NCI-H526 (cell line): ENCODE measurements around the gene EVA1B.

ENCODE experiments used
- DNase-seq, 2 experiments: peaks; one replicate each; lab custom pipeline; 2025; lab: John Stamatoyannopoulos, UW

The EVA1B gene

DNA sequence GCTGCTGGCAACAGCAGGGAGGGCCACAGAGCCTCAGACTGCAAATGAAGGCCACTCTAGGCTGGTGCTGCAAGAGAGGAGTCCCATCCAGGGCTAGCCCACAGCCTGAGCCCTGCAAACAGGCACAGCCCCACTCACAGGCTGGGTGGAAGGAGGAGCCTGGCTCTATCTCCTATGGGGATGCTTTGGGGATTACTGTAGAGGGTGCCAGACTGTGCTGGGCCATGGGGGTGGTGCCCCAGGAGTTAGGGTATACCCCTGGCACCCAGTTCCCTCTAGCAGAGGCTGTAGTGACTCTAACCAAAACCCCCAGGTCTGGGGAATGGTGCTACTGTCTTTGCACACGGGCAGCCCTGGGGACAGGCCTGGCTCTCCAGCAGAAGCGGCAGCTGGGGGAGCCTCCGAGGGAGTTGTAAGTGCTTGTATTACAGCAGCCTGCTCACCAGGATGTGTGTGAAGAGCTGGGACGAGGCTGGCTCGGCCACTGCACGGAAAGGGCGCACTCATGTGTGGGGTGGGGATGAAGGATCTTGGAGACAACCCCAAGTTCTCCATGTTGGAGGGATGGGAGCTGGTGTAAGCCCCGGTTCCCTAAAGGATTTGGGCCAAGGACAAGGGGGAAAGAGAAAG, 23.4 kb upstream of the EVA1B start:
- no peak for DNase-seq

DNA sequence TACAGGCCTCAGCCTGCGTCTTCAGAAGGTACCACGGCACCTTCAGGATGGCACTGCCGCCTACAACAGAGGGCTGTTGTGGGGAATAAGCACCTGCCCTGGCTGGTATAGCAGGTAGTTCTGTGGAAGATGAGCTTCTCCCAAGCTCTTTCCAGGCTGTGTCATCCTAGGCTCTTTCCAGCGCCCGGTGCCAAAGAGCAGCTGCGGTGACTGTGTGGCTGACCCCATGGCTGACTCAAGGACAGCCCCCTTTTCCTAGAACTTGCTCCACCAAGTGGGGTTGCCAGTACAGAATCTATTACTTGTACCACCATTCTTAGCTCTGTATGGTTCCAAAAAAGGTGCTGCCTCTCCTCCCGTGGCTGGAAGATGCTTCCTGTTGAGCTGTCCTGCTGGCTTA, 21.9 kb upstream of the EVA1B start:
- DNase-seq: no peak

DNA sequence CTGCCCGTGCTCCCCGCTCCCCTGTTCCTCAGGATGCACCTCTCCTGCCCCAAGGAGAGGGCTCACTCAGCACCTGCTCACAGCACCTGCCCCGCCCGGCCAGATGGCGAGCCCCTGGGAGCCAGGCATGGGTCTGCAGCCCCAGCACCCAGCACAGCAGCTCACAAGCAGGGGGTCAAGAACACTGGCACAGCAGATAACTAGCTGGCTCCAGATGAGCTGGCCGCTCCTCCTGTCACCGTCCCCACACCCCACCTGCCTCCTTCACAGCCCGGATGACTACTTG, 20.9 kb upstream of the EVA1B start:
- DNase-seq: no peak

DNA sequence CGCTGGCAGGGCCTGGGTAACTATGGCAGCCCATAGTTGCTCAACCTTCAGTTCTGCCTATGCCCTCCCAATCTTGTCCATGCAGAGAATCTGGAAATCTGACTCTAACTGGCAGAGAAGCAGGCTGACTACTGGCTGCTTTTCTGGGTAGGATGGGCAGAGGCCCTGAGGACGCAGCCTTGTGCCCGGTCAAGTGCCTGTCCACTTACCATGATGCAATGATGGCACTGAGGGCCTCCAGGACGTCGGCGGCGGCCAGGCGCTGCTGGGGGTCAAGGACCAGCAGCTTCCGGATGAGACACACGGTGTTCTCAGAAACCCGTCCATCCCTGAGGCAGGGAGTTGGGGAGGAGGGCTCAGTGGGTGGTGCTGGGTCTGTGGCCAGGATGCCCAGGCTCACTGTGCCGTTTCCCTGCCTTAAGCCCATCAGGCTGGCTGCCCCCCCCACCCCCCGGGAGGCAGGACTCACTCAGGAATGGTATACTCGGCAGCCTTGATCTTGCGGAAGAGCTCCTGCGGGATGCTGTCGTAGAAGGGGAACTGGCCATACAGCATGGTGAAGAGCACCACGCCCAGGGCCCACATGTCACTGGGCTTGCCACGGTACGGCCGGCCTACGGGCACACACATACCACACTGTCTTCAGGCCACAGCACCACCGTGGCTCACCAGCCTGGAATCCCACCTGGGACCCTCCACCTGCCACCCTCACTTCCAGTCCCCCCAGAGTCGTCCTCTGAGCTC, 20.4 kb upstream of the EVA1B start:
- DNase-seq: no peak

DNA sequence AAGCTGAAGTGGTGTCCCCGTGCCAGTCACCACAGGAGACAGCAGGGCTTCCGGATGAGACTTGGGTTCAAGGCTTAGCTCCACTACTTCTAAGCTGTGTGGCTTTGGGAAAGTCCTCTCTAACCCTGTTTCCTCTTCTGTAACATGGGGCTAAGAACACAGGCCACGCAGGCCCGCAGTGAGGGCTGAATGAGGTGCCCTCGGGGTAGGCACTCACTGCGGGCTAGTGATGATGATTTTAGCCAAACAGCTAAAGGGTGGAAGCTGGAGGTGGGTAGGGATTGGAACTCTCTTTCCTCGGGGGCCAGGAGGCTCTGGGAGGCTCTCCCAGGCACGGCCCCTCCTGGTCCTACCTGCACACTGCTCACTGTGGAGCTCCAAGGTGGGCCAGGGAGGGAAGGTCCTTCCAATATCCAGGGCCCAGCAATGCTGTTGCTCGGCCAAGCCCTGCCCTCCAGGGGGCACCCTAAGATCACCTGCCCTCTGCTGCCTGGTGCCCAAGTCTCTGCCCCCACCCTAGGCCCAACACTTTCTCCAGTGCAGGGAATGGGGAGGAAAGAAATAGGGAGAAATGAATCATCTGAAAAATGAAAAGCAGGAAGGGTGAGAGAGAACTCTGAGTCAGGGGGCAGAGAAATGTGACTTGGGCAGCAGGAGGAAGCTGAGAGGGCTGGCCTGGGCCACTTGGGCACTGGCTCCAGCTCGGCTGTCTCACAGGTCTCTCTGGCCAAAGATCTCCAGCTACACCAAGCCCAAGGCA, 19.2 kb upstream of the EVA1B start:
- DNase-seq: peak; percentile 20 to 57

DNA sequence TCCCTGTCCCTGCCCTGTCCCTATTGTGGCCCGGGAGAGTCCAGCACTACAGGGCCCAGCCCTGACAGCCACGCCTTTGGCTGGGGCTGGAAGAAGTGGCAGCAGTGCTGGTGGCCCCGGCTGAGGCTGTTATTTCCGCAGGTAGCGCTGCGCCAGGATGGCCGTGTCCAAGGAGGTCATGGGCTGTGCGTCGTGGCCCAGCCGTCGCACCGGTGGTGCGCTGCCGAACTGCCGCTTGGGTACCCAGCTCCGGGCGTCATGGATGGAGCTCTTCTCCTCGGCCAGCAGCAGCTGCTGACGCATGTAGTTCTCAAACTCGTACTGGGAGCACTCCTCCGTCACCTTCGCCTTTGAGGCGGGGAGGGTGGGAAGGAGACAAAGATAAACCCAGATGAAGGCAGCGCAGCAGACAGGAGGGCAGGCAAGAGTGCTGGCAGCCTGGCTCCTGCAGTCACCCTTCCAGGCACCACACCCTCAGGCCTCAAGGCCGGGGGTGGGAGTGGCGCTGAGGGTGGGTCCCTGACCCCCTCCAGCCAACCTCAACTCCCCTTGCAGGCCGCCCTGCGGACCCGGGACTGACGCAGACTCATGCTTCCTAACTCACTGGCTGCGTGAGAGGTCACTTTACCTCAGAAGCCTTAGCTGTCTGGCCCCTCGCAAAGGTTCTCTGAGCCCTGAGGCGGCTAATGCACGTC, 18.3 kb upstream of the EVA1B start:
- no peak for DNase-seq

DNA sequence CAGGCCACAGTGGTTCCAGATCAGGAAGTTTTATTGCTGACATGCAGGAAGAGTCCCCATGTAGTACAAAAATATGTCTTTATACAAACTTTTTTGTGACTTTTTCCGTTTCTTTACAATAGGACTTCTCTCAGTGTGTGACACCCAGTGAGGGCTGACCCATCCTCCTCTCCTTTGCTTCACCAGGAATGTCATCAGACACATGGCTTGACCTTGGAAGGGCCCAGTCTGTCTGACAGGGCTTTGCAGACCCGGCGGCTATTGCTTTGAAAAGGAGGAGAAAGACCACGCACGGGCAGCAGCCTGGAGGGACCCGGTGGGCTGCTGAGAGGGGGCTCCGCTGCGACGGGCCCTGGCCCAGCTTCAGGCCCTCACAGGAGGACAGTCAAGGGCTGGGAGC, 16.2 kb upstream of the EVA1B start:
- no peak for DNase-seq

DNA sequence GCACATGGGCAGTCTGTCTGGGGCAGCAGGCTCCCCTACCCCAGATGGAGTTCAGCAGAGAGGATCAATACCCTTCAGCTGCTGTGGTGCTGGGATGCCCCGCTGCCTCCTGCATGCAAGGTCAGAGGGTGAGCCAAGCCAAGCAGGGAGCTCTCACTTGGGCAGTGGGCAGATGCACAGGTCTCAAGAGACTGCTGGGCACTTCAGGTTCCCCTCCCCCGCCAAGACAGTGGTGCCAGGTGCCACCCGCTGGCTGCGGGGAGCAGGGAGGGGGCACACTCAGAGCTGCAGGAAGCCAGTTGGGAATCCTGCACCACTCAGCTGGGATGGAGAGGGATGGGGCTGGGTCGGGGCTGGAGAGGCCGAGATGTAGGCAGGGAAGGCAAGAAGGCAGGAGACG, 15.8 kb upstream of the EVA1B start:
- DNase-seq: no peak

DNA sequence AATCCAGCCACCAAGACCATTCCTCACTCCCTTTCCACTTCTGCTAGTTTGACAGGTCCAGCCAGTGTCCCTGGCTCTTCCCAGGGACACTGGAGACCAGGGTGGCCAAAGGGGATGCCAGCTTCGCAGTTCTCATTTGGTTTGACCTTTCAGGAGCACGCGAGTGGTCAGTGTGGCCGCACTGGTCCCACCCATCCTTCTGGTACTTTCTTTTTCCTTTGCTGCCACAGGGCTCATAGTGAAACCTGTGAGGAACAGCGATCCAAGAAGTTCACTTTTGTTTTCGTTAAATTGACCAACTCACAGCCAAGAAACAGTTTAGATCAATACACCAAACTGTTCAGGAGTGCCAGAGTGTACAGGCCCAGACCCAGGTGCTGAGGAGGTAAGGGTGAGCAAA, 14.4 kb upstream of the EVA1B start:
- no peak for DNase-seq

DNA sequence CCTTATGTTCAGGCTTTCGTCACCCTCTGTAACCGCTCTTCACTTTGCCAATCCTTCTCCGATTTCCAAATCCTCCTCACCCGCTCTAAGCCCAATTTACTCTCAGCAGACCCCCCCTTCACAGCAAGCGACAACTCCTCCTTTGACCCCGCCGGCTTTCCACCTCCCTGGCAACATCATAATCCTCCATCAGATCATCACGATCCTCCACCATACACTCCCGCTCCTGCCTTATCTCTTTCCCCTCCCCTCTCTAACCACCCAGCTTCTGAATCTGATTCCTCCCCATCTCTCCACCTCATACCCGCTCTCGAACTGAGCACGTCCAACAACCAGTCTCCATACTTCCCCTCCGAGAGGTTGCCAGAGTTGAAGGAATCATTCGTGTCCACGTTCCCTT, 7.5 kb upstream of the EVA1B start:
- DNase-seq: no peak

DNA sequence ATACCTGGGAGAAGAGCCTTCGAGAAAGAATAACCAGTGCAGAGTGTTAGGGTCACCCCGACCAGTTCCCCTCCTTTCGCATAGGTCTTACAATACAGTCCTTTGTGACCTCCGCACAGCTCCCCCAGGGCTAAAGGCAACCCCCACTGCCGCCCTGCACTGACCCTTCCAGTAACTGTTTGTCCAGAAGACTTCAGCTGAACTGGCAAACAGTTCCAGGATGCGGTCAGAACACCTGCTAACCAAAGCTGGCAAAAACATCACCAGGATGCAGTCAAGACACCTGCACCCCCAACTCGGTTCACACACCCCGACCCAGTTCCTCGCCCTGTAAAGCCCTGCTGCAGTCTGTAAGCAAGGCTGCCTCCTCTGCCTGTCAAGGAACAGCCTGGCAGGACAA, 6.4 kb upstream of the EVA1B start:
- DNase-seq: no peak

DNA sequence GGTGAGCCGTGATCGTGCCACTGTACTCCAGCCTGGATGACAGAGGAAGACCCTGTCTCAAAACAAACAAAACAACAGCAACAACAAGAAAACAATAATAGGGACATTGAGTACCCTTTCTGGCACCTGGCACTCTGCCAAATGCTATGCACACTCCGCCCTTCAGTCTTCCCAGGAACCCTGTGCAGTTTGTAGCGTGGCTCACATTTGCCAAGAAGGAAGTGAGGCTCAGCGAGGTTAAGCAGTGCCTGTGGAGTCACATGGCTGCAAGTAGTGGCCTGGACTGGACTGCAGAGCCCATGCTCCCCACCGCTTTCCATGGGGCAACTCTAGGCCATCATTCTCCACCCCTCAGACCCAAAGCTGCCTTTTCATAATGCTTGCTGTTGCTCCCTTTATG, 5.3 kb upstream of the EVA1B start:
- peak in 1 of 2 experiments; percentile 35 for DNase-seq

DNA sequence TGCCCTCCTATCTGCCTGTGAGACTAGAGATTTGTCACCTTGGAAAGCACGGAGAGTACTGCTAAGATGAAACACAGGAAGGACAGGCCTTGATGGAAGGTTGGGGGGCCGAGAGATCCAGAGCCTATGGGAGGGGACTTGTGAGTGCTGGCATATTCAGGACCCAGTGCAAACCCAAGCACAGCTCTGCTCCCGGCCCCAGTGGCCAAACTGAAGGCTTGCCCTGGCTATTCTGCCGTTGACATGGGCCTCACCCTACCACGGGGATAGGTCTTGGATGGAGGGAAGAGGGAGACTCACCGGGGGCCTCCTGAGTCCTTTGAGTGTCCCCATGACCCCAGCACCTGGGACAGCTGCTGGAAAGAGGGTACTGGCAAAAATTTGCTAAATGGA, 4.6 kb upstream of the EVA1B start:
- DNase-seq: no peak

DNA sequence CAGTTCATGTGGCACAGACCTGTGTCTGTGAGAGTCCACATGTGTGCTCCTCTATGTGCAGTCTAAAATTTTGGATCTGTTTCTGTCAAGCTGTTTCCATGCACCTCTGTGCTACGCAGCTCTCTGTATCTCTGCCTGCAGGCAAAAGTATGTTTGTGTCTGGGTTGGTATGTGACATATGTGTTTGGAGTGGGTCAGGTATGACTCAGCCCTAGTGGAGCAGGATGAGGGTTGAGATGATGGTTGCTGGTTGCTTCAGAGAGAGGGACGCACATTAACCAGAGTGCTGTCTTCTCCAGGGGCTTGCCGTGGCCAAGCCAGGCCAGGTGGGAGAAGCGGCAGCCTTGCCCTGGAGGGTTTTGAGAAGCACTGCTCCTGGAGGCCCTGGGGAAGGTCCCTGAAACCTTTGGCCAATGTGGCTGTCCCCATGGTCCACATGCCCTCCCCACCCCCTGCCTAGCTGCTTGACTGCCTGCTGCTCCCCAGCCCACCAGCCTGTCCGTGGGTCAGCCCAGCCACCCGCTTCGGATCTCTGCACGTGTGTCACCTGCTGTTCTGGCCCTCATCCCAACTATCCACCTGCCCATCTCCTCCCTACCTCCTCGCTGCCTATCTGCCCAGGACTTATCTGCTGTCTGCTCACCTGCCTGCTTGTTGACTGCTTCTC, 4.1 kb upstream of the EVA1B start:
- DNase-seq: no peak

DNA sequence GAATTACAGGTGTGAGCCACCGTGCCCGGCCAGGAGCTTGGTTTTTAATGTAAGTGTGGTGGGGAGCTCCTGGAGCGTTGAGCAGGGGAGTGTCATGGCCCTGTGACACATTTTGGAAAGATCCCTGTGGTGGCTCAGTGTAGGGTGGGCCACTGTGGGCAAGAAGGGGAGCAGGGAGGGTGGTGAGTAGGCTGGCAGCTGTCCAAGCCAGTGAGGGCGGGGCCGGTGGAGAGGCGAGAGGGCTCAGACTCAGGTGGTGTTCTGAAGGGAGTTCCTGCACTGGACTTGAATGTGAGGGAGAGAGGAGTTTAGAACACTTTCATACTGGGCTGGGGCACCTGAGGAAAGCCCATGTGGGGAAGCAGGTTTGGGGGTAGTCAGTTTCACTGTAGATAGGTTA, 3.1 kb upstream of the EVA1B start:
- DNase-seq: no peak

DNA sequence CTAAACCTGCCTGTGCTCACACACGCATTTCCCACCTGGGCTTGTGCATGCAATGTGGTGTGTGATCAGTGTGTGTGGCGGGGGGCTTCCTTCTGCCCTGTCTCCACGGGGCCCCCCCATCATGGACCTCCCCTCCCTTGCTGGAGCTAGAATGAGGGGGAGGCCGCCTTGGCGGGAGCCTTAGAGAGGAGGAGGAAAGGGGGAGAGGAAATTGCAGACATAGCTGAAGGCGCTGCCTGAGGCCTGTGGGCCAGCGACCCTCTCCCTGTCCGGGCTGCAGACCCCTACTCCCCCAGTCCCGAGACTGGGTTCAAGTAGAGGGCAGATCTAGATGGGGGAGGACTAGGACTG, 883 bp upstream of the EVA1B start:
- DNase-seq: no peak

DNA sequence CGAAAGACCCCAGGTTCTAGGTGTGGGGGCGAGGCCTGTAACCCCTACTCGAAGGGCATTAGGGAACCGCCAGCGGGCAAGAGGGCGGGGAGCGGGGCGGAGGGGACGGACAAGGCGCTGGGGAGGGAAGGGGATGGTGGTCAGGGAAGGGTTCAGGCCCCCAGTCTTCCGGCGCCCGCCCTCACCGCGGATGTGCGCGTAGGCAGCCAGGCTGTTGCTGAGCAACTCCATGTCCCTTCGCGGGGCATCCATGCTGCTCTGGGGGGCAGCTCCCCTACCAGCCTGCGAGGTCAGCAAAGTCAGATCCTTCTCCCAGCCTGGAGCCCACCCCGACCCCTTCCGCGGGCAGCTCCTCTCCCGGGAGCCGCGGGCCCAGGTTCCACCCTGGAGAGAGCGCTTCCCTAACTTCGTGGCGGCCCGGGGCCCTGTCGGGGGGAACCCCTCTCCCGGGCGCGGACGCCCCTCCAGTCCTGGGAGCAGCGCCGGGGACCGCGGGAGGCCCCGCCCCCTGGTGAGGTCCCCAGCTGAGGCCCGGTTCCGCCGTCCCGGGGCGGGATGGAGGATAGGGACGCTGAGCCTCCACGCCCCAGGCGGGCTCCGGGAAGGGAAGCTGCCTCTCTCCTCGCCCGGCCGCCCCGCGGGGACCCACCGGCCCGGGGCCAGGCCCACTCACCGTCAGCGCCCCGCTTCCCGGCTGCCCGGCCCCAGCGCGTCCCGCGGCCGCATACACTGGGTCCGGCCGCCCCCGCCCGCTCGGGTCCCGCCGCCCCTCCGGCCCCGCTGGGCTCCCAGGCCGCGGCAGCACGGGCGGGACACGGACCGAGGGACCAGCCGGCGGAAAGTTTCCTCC, 434 bp downstream of the EVA1B start:
- DNase-seq: peak in 1 of 2 experiments; percentile 77

DNA sequence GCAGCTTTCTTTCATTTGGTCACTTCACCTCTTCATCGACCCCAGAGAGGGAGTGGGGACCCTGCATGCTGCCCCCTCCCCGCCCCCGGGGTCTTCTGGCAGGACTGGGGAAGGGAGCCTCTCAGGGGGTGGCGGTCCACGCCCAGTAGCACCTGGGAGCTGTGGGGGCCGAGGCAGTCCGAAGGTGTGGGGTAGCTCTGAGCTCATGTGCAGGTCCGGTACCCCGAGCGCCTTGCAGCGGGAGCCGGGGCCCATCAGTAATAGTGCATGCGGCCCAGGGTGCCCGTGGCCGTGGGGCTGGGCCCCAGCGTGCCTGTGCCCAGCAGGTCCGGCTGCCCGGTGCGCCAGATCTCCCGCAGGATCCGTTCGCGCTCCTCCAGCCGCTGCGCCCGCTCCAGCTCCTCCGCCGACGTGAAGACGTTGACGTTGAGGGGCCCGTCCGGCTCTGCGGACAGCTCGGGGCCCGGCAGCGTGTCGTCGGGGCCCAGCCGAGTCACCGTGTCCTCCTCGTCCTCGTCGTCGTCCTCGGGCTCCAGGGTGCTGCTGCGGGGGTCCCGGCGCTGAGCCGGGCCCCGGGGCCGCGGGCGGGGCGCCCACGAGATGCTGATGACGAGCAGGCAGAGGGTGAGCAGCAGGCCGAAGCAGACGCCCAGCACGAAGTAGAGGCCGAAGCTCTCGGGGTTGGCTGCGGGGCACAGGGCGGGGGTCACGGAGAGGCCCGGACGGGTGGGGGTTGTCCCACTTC, 1.2 kb downstream of the EVA1B start:
- DNase-seq: peak in 1 of 2 experiments; percentile 63

DNA sequence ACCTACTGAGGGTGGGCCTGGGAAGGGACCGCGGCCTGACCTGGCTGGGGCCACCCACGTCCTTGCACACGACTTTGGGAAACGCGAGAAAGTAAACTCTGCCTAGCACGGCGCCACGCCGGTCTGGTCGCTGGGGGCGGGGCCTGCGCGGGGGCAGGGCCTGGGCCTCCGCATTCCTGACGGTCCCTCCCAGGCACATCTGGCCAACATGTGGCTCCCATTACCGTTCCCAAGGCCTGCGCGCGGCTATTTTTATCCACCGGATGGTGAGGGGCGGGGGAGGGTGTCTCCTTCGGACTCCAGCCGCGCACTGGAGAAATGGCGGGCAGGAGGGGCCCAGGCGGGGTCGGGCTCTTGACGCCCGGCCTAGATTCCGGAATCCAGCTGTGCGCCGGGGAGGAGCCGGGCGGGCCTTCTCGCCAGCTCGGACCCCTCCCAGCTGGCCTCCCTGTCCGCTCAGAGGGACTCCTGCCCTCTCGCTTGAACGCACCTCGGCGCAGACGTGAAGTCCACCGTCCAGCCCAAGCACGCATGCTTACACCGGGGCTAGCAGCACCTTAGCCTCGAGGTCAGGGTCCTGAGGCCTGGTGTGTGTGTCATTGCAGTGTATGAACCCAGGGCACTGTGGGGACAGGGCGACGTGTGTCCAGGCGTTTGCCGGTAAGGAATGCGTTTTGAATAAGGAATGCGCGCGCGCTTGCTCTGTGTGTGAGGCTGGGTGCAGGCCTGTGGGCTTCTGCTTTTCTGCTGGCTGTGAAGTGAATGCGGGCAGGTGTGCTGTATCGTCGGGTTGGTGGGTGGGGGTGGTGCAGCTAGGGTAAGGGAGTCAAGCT, 2.1 kb downstream of the EVA1B start:
- DNase-seq: peak; percentile 48 to 85

DNA sequence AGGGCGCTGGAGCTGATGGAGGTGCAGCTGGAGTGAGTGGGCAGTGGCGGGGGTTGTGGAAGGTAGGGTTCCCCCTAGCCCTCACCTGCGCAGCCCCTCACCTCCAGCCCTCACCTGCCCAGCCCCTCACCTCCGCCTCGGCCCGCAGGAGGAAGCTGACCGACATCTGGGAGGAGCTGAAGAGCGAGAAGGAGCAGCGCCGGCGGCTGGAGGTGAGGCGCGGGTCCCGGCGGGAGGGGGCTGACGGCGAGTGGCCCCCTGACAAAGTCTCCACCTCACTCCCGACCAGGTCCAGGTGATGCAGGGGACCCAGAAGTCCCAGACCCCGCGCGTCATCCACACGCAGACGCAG, 2.7 kb downstream of the EVA1B start:
- no peak for DNase-seq
